Activated T-cell treated with anti-CD3 and anti-CD28 coated beads, Interleukin-2, amount 50 U/mL, for 1 hour (primary cell): ENCODE results near the gene PRKAR1B.
"Not testable (repeated sequence)": the region's sequence is repeated elsewhere in the genome, so short reads cannot be mapped to it uniquely, and the experiment has no call there.

Source experiments
- DNase-seq: peaks from one replicate; pipeline ENCODE4 v3.0.0-alpha.2; 2020

The PRKAR1B gene

DNA sequence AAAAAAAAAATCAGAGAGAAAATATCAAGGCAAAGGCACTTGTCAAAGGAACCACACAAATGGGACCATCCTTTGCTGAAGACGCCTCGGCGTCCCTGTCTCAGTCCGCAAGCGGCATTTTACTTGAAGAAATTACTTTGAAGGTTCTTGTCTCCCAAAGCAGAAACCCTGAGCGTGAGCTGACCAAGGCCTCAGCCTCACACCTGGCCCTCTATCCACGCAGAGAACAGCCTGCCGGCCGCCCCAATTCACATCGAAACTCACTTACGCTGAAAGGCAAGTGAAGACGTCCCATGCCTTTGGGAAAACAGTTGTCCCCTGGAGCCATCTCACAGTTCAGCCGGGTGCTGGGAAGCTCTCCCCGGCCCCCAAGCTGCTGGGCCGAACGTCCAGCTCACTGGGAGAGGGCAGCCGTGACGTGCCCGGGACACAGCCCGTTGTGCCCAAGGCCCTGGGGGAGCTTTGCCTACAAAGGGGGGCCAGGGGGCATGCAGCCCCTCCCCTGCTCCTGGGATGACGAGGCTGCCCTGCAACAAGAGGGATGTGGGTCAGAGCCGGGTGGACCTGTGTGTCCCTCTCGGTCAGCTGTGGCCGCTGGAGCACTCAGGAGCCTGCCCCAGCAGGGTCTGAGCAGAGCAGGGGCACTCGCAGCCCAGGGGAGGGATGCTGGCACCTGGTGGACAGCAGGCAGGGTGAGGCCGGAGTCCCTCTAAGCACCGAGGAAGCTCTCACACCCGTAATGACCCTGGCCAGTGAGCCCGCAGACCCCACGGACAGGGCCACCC, 157.8 kb downstream of the PRKAR1B start:
- DNase-seq, result no peak

DNA sequence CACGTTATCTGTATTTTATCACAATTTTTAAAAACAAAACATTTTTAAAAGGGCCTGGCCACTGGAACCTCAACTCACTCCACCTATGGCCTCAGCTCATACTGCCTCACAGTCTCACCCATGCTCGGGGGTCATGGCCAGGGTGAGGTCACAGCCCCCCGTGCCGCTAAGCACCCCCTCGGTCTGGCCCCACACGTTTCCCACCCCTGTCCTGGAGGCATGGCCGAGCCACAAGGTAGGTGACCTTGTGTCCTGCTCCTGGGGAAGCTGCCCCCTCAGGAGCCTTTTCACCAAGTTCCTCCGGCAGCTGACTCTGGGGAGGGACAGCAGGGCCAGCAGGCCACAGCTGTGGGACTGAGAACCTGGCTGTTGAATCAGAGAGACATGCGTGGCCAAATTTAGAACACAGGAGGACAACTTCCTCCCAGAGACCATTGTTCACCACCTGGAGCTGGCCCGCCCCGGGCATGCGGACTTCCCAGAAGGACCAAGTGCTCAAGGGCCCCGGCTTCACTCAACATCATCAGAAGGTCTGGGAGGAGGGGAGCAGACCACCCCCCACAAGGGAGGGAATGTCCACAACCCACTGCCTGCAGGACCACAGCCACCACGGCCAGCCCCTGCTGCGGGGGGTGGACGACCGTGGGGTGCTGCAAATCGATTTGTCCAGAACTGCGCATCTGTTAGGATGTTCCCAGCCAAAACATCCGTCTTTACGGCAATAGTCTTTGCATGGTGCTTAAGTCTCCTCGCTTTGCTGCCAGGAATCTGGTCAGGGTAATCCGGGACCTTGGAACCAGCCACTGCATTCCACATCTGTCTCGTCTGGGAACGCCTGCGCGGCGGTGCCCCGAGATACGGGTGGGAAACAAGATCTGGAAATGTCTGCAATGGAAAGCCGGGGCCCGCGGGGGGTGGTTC, 158.8 kb downstream of the PRKAR1B start:
- no peak for DNase-seq

DNA sequence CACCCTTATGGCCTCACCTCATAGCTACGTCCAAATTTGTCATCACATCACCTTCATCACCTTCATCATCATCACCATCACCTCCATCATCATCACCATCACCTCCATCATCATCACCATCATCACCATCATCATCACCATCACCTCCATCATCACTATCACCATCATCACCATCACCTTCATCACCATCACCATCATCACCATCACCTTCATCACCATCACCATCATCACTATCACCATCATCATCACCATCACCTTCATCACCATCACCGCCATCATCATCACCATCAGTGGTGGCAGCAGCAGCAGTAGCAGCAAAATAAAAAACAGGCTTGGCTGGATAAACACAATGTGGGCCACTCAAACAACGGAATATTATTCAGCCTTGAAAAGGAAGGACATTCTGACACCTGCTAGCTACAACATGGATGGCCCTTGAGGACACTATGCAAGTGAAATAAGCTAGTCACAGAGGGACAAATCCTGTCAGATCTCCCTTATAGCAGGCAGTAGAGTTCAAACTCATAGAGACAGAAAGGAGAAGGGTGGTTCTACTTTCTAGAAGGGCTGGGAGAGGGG, 159.7 kb downstream of the PRKAR1B start:
- DNase-seq, result no peak

DNA sequence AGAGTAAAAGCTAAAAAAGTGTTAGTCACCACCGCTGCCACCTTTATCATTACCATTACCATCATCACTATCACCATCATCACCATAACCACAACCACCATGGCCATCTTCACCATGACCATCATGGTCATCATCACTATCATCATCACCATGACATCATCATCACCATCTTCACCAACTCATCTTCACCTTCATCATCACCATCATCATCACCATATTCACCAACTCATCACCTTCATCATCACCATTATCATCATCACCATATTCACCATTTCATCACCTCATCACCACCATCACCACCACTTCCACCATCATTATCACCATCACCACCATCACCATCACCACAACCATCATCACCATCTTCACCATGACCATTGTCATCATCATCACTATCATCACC, 161.0 kb downstream of the PRKAR1B start:
- no peak for DNase-seq

DNA sequence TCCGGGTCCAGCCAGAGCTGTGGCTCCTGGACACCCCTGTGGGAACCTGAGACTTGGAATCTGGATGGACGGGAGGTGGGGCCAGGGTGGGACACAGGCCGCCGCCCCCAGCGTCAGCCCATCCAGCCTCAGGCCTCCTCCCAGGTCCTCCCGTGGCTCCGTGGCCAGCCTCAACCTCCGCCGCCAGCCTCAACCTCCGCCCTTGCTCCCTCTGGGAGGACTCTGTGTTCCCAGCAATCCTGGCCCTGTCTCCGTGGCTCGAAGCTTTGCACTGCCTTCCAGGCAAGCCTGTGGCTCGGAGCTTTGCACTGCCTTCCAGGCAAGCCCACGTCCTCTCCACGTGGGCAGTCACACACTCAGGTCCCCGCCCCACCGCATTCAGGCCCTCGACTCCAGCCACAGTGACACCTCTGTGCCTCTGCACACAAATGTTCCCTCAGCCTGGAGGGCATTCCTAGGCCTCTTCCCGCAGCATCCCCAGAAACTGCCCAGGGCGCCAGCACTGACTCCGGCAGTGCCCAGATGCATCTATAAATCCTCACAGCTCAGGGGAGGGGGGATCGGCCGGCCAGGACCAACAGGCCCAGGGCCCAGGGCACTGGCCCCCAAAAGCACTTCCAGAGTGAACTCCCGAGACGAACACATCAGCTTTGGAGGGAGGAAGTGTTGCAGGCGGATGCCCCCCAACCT, 162.8 kb downstream of the PRKAR1B start:
- no peak for DNase-seq

DNA sequence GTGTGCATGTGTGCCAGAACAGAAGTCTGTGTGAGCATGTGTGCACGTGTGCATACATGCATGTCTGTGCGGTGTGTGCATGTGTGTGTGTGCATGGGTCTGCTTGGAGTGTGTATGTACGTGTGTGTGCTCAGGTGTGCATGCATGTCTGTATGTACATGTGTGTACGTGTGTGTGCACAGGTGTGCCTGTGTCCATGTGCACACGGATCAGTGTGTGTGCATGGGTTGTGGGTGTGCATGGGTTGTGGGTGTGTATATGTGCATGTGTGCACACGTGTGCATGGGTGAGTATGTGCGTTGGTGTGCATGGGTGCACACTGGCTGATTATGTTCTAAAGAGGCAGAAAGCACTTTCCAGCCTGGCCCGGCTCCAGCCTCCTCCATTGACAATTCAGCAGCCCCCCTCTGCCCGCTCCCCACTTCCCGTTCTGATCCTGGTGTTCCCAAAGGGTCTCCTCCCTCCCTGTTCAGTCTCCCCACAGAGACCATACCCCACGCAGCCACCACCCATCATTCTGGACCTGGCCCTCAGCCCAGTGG, 163.4 kb downstream of the PRKAR1B start:
- DNase-seq, result no peak

DNA sequence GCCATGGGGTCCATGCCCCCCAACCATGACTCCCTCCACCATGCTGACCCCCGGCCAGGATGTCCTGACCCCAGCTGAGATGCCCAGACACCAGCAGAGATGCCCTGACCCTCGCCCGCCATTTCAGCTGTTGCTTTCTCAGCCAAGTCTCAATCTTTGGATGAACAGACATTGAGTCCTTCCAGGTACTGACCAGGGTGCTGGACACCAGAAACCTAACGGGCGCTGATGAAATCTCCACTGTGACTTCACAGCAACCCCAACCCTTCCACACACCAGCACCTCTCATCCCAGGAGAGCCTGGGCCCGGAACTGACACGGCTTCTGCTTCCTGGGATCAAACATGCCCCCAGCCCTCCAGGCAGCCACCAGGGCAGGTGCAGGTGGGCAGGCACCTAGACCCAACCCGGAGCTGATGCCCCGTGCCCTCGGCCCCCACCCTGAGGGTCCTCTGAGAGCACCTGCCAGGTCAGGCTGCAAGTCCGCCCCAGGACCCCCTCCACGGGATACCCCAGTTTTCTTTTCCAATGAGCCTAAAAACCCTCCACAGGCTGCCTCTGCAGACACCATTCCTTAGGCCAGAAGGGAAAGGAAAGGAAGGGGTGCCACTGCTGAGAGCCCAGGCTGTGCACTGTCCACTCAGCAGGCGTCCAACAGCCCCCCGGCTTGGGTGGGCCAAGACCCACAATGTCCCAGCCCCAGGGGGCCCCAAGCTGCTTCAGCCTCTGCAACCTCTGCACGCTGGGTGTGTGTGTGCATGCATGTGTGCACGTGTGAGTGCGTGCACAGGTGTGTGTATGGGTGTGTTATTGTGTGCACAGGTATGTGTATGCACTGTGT, 164.1 kb downstream of the PRKAR1B start:
- no peak for DNase-seq

DNA sequence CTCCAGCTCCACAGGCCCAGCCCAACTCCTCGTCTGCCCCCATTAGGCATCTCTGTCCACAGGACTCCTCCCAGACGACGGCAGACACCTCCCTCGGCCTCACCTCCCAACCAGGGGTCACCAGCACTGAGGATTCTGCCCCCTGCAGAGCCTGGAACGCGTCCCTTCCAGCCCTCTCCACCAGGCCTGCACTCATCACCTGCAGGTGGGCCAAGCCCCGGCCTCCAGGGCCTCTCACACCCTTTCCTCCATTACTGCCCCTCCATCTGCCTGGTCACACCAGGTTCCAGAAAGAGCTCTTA, 164.8 kb downstream of the PRKAR1B start:
- DNase-seq, result no peak

DNA sequence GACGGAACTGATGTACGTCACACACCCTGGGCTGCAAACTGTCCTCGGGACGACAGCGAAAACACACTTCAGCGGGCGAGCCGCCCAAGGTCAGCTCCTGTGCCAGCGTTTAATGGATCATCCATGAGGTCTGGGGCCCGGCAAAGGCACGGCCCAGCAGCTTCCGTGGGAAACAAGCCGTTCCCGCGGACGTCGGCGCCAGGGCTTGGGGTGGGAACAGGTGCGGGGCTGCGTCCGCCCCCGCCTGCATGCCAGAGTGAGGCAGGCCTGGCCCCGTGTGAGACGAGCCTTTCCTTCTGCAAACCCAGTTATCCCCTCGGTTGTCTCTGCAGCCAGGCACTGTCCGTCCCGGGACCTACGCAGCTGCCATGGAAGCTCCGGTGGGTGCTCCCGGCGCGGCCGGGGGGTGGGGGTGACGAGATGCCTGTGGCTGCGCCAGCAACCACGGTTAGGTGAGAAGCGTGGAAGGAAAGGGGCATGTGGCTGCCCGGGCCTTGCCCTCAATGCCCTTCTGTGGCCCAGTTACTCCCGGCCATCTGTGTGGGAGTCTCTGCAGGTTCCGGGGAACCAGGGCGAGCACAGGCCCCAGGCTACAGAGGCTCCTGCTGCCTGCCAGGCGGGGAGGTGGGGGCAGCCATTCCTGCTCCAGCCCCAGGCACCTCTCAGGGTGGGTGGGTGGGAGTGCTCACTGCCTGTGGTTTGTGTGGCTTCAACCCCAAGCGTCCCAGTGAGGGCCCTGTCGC, 165.3 kb downstream of the PRKAR1B start:
- DNase-seq, result no peak

DNA sequence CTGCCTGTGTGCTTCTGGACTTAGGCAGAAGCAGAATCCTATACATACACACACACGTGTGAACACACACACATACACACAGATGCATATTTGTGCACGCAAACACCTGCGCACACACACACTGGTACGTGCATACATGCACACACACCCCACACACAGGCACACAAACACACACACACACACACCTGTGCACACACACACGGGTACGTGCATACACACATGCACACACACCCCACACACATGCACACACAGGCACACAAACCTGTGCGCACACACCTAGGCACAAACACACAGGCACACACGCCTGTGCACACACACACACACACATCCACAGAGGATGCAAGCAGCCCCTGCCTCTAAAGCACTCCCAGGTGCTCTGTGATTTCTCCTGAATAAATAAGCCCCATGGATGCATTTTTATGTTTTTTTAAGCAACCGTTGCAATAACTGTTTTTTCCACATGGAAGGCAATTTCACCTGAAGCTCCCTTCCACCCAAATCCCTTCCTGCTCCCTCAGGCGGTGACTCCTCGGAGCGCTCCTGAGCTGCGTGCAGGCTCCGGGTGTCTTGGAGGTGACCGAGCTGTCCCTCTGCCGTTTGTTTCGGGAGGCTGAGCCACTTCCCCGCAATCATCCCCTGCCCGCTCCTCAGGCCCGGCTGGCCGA, 166.0 kb downstream of the PRKAR1B start:
- DNase-seq, result no peak

DNA sequence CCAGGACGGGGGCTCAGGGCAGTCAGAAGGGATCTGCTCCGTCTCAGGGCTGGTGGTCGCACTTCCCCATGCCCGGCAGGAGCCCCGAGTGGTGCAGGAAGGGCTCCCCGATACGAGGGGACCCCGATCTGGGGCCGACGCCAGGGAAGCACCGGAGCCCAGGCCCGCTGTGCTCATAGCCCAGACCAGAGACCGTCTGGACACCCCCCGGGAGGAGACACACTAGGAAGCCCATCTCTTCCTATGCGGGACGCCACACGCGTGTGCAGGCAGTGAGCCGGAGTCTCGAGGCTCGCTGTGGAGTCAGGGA, 167.7 kb downstream of the PRKAR1B start:
- no peak for DNase-seq

DNA sequence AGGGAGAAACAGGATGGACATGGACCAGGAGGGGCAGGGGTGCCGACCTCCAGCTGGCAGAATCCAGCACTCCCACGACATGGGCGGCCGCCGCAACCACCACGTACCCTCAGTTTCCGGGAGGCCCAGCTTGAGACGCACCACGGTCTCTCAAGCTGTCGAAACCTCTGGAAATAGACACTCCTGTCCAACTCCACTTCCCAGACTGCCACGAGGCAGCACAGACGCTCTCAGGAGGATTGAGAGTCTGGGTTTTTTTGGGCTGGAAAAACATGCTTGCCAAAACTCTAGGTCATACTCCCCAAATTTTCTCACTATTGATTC, 169.6 kb downstream of the PRKAR1B start:
- no peak for DNase-seq

DNA sequence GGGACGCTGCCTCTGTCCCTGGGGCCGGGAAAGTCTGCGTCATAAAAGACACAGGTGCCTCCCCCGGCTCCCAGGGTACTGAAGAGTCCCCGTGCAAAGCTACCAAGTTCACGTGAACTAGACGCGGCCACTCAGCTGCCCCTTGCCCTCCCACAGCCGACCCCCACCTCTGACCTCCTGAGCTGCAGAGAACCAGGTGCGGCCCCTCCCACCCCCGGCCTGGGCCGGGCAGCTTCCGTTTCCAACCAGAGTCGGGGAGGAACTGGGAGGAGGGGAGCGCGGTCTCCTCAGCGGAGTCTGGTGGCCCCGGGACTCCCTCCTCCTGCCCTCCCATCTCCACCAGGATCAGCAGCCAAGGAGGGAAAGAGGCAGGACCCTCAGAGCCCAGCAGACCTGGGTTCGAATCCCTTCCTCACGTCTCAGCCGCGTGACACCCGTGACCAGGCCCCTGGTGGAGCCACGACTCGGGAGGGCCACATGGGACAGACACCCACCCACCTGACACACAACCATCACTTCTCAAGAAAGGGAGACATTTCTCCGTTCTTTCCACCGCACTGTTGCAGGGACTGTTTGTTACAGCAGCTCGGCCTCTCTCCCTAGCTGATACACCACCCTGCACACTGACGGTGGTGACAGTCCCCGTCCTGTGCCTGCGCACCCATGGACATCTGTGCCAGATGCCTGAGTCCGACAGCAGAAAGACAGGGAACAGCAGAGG, 170.1 kb downstream of the PRKAR1B start:
- no peak for DNase-seq

DNA sequence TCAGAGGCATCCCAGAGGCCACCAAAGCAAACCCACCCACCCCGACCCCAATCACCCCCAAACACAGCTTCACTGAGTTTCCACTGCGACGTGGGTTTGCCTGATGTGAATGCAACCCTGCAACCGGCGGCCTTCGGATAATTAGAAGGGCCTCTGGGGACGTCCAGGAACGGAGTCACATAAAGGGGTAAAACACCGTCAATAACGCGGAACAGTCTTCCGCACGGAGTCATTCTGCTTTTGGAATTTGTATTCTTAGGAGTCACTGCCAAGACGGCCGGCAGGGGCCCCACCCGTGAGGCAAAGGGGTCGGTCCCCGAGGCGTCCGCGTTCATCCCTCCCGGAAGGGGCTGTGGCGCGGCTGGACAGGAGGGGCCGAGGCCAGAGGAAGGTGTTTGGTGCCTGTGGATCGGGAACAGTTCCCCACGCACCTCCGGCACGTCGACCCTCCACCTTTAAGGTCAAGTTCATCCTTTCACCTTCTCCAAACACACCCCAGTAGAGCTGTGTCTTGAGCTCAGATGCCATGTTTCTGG, 170.7 kb downstream of the PRKAR1B start:
- DNase-seq, result no peak

DNA sequence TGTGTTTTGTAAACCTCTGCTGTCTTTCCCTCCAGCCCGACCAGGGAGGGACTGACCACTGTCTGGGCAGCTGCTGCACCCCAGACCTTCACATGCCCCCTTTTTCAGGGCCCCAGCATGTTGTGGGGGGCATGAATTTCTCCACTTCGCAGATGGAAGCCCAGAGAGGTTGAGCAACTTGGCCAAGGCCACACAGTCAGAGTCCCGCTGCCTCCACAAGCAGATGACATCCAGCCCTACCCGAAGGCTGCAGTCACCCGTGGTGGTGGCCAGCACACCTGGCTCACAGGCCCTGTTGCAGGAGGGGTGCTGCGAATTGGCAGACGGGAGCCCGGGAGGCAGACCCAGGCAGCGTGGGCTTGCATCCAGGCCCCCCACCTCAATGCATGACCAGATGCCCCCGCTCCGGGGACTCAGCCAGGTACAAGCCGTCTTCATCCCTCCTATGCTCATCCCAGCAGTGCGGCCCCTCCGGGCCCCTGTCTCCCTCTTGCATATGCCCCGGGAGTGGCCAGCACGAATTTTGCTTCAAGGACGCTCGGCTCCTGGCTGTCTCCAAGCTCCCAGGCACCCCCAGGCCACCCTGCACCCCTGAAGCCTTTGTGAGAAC, 171.4 kb downstream of the PRKAR1B start:
- no peak for DNase-seq

DNA sequence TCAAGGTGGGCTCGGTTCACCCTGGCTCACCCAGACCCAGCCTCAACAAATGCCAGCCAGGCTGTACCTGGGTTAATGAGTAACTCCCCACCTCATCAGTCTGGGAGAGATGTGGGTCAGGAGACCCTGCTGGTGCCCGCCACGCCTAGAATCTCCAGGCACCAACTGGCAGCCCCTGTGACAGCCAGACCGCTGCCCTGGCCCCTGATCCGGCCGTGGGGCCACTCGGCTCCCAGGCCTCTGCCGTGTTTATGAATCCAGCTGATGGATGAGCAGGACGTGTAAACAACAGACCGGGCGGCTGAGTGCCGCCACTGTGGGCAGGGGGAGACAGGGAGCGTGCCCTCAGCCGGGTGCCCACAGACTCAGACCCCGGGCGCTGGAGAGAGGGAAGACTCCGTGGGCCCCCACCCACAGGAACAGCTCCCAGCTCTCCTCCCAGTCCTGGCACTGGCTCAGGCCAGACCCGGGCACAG, 173.4 kb downstream of the PRKAR1B start:
- DNase-seq, result no peak

DNA sequence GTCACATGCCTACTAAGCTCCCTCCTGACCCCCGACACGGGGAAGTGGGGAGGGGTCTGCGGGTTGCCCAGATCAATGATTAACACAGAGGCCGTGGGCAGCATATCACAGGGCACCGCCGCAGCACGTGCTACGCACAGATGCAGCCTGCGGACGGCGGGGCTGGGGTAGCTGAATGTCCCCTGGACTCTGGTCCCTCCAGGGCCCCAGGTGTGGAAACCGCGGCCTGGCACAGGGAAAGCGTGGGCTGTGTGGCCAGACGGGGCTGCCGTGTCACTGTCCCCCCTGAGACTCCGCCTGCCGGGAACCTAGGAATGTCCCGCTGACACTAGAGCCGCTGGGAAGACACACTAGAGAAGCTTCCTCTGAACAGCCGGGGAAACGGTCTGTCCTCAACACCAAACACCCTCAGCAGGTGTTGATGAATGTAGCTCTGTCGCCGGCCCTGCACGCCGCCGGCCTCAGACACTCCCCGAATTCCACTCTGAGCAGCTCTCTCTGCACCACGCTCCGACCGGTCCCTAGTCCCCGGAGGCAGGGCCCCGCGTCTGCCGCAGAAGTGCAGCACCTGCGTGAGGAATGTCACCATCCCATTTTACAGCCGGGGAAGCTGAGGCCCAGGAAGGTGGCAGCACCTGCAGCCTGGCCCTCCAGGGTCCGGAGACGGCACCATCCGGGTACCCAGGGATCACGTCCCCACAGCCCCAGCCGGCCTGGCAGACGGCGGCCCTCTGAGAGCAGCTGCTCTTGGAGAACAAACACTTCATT, 174.0 kb downstream of the PRKAR1B start:
- DNase-seq, result no peak

DNA sequence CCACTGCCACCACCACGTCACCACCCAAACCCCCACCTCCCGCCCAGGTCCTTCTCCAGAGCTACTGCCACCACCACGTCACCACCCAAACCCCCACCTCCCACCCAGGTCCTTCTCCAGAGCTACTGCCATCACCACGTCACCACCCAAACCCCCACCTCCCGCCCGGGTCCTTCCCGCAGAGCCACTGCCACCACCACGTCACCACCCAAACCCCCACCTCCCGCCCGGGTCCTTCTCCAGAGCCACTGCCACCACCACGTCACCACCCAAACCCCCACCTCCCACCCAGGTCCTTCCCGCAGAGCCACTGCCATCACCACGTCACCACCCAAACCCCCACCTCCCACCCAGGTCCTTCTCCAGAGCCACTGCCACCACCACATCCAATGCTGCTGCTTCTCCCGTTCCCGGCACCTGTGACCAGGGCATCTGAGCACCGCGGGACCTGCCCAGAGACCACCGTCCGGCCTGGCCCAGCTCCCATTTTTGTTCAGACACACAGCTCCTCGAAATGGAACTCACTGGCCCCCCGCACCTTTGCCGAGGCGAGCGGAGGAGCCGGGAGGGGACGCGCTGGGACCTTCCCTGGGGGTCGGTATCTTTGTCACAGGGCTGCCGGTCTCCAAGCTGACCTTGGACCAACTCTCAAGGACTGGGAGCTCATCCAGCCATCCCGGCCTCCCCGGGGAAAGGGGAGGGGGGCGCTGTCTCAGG, 174.8 kb downstream of the PRKAR1B start:
- DNase-seq, result not testable (repeated sequence)
